ENCODE measurements around the gene MYOG.
A peak's percentile ranks its signal among the peaks of the same experiment; 100 is the strongest.

Gene MYOG

GRCh38 chr1:203117611-203118575 lies 32.1 kb upstream of the MYOG start:
- peak; percentile 9 to 13 for DNase-seq (ENCODE audit: low read depth in 2 of 2)

GRCh38 chr1:203116091-203116820 lies 30.4 kb upstream of the MYOG start:
- no peak for DNase-seq (ENCODE audit: low read depth in 2 of 2)

- DNase-seq (ENCODE audit: low read depth in 2 of 2): no peak
These were observed 28.4 kb upstream of the MYOG start for GRCh38 chr1:203114202-203114601.

GRCh38 chr1:203113308-203113707 lies 27.5 kb upstream of the MYOG start:
- DNase-seq (ENCODE audit: low read depth in 2 of 2): no peak

- no peak for DNase-seq (ENCODE audit: low read depth in 2 of 2)
These were observed 26.7 kb upstream of the MYOG start for GRCh38 chr1:203112475-203112874.

- DNase-seq (ENCODE audit: low read depth in 2 of 2): no peak
These were observed 19.1 kb upstream of the MYOG start for GRCh38 chr1:203104789-203105390.

- DNase-seq (ENCODE audit: low read depth in 2 of 2): no peak
These were observed 18.1 kb upstream of the MYOG start for GRCh38 chr1:203103829-203104495.

- DNase-seq (ENCODE audit: low read depth in 2 of 2): no peak
These were observed 17.4 kb upstream of the MYOG start for GRCh38 chr1:203103216-203103615.

GRCh38 chr1:203101813-203102634 lies 16.2 kb upstream of the MYOG start:
- DNase-seq (ENCODE audit: low read depth in 2 of 2): no peak

GRCh38 chr1:203100516-203100869 lies 14.7 kb upstream of the MYOG start:
- DNase-seq (ENCODE audit: low read depth in 2 of 2): no peak

- no peak for DNase-seq (ENCODE audit: low read depth in 2 of 2)
These were observed 14.1 kb upstream of the MYOG start for GRCh38 chr1:203099805-203100515.

GRCh38 chr1:203098914-203099520 lies 13.2 kb upstream of the MYOG start:
- no peak for DNase-seq (ENCODE audit: low read depth in 2 of 2)

GRCh38 chr1:203098445-203098844 lies 12.6 kb upstream of the MYOG start:
- no peak for DNase-seq (ENCODE audit: low read depth in 2 of 2)

GRCh38 chr1:203097001-203097400 lies 11.2 kb upstream of the MYOG start:
- DNase-seq (ENCODE audit: low read depth in 2 of 2): no peak

GRCh38 chr1:203096566-203096965 lies 10.8 kb upstream of the MYOG start:
- DNase-seq (ENCODE audit: low read depth in 2 of 2): no peak

- no peak for DNase-seq (ENCODE audit: low read depth in 2 of 2)
These were observed 9.4 kb upstream of the MYOG start for GRCh38 chr1:203095061-203095690.

- DNase-seq (ENCODE audit: low read depth in 2 of 2): no peak
These were observed 8.1 kb upstream of the MYOG start for GRCh38 chr1:203093754-203094410.

- DNase-seq (ENCODE audit: low read depth in 2 of 2): no peak
These were observed 6.0 kb upstream of the MYOG start for GRCh38 chr1:203091761-203092330.

GRCh38 chr1:203091199-203091477 lies 5.3 kb upstream of the MYOG start:
- no peak for DNase-seq (ENCODE audit: low read depth in 2 of 2)
